ENCODE data around the gene GFPT2. TPM values are rescaled to one million over a fixed set of nuclear protein-coding genes. Genes with fewer than 3 reads are reported as not detected.

GFPT2 gene
- total RNA-seq, 6 experiments from 2014 or later: 0.32 to 0.93 (median 0.61) TPM

GRCh38 chr5:180350711-180351465 lies 2.2 kb downstream of the GFPT2 start:
- Histone ChIP-seq H3K9me3 (no peaks in the 10 kb centered on the region), H3K27me3 (peaks cover 0 to 5% of the 10 kb centered on the region in 2 donors), H3K36me3 (no peaks in the 10 kb centered on the region), H3K4me3 (no peak overlapping the region), H3K4me1 (peaks cover 0 to 16% (median 4%) of the 10 kb centered on the region in 4 donors), H3K27ac (no peak overlapping the region)
- intact Hi-C loops (cut with DNase I): no loop called here
- ATAC-seq (no peak), DNase-seq (no peak)
- 59% methylated on average over 7 of the region's 11 CpGs for WGBS (ENCODE audit: insufficient coverage, low coverage, low lambda C conversion rate, missing lambda C conversion rate)
- TF ChIP-seq POLR2A (IDR thresholded peaks at IDR 0.05): no peak
- no peak for TF ChIP-seq CTCF (IDR thresholded peaks at IDR 0.05)

GRCh38 chr5:180350296-180350695 lies 2.8 kb downstream of the GFPT2 start:
- Histone ChIP-seq H3K36me3 (no peaks in the 10 kb centered on the region), H3K4me3 (no peak overlapping the region), H3K27ac (no peak overlapping the region), H3K9me3 (no peaks in the 10 kb centered on the region), H3K27me3 (peaks cover 0 to 5% of the 10 kb centered on the region in 2 donors), H3K4me1 (peaks cover 0 to 16% (median 4%) of the 10 kb centered on the region in 4 donors)
- ATAC-seq (no peak), DNase-seq (no peak)
- intact Hi-C loops (cut with DNase I): no loop called here
- TF ChIP-seq CTCF (IDR thresholded peaks at IDR 0.05): no peak
- TF ChIP-seq POLR2A (IDR thresholded peaks at IDR 0.05): no peak
- 49% methylated on average over 5 of the region's 7 CpGs for WGBS (ENCODE audit: insufficient coverage, low coverage, low lambda C conversion rate, missing lambda C conversion rate)

- intact Hi-C loops (cut with DNase I): no loop called here
- Histone ChIP-seq H3K9me3 (no peaks in the 10 kb centered on the region), H3K27me3 (peaks cover 0 to 5% of the 10 kb centered on the region in 2 donors), H3K4me1 (peaks cover 0 to 16% (median 4%) of the 10 kb centered on the region in 4 donors), H3K36me3 (no peaks in the 10 kb centered on the region), H3K4me3 (no peak overlapping the region), H3K27ac (no peak overlapping the region)
- DNase-seq (no peak), ATAC-seq (no peak)
- TF ChIP-seq CTCF (IDR thresholded peaks at IDR 0.05) (no peak), POLR2A (IDR thresholded peaks at IDR 0.05) (no peak)
- WGBS (ENCODE audit: insufficient coverage, low coverage, low lambda C conversion rate, missing lambda C conversion rate): 80% methylated on average over 8 of the region's 8 CpGs
Measured at GRCh38 chr5:180349391-180349790, 3.7 kb downstream of the GFPT2 start.

GRCh38 chr5:180348336-180348735 lies 4.8 kb downstream of the GFPT2 start:
- H3K4me3 ChIP-seq: no peak overlapping the region
- 87% methylated on average over 3 of the region's 7 CpGs for WGBS (ENCODE audit: insufficient coverage, low coverage, low lambda C conversion rate, missing lambda C conversion rate)
- no peaks in the 10 kb centered on the region for H3K36me3 ChIP-seq
- H3K9me3 ChIP-seq: no peaks in the 10 kb centered on the region
- intact Hi-C loops (cut with DNase I): no loop called here
- no peak for DNase-seq
- ATAC-seq: no peak
- no peak overlapping the region for H3K27ac ChIP-seq
- peaks cover 0 to 10% (median under 1%) of the 10 kb centered on the region in 4 donors for H3K4me1 ChIP-seq
- H3K27me3 ChIP-seq: peaks cover 0 to 5% of the 10 kb centered on the region in 2 donors
- TF ChIP-seq CTCF (IDR thresholded peaks at IDR 0.05): no peak
- TF ChIP-seq POLR2A (IDR thresholded peaks at IDR 0.05): no peak
